Activated T-helper 1 cell treated with anti-CD3 and anti-CD28 coated beads, Interleukin-12 subunit alpha, Interleukin-12 subunit beta, Interleukin-2, Interleukin-4 antibody, amounts not matched to agents 30 ng/mL and 10 ng/mL and 1 ng/mL, durations not matched to agents 14 hours and 24 hours and 36 hours (primary cell): ENCODE results near the gene ZNF728. TPM values are rescaled to one million over a fixed set of nuclear protein-coding genes. Genes with fewer than 3 reads are reported as not detected.
"Not testable (repeated sequence)": the region's sequence is repeated elsewhere in the genome, so short reads cannot be mapped to it uniquely, and the experiment has no call there.

ENCODE experiments used
- DNase-seq: peaks from one replicate; pipeline ENCODE4 v3.0.0; 2021; ENCODE audit warnings: low spot score
- H3K27ac Mint-ChIP-seq: one replicate; pipeline ENCODE4 v1.8.0; 2021; ENCODE audit warnings: mild to moderate bottlenecking, mixed read lengths
- H3K27me3 Mint-ChIP-seq: one replicate; pipeline ENCODE4 v1.8.0; 2022; ENCODE audit warnings: mild to moderate bottlenecking, moderate library complexity, mixed read lengths; ENCODE audit not compliant: insufficient read depth
- H3K36me3 Mint-ChIP-seq: one replicate; pipeline ENCODE4 v1.8.0; 2021; ENCODE audit warnings: low read depth, mixed read lengths
- H3K4me1 Mint-ChIP-seq: one replicate; pipeline ENCODE4 v1.8.0; 2021; ENCODE audit warnings: low read depth, mixed read lengths
- H3K4me3 Mint-ChIP-seq: one replicate; pipeline ENCODE4 v1.8.0; 2021; ENCODE audit warnings: mild to moderate bottlenecking, moderate library complexity, mixed read lengths
- H3K9me3 Mint-ChIP-seq: one replicate; pipeline ENCODE4 v1.8.0; 2021; ENCODE audit warnings: mixed read lengths
- intact Hi-C: fragments of 100-400 bp; cut with micrococcal nuclease; formaldehyde crosslinking; loops from one replicate; pipeline ENCODE4 v1.15.1; 2024
- total RNA-seq: library from RNA; stranded (reverse); gene quantifications from 2 replicates; pipeline ENCODE4 v1.2.3, GENCODE V29; 2022

ZNF728 gene
- not detected in 2 replicates for total RNA-seq

GRCh38 chr19:23002690-23003422 is at the start of gene ZNF728:
TSS of gene ZNF728 (minus strand) at chr19:23003176. CDS start at chr19:23003030, 146 bp downstream.
- no peak for DNase-seq
- Mint-ChIP-seq H3K4me3 (no peak within 1 kb of the TSS), H3K9me3 (peaks cover 47% of the 10 kb centered on the region), H3K27me3 (no peaks in the 10 kb centered on the region), H3K36me3 (no peaks in the 10 kb centered on the region), H3K27ac (no peak within 1 kb of the TSS), H3K4me1 (no peaks in the 10 kb centered on the region)
- intact Hi-C loops = no loop called here

GRCh38 chr19:23052349-23052748 is 49.4 kb upstream of the ZNF728 start:
- Mint-ChIP-seq H3K27me3 (no peaks in the 10 kb centered on the region), H3K4me1 (no peaks in the 10 kb centered on the region), H3K27ac (no peak overlapping the region), H3K36me3 (no peaks in the 10 kb centered on the region), H3K4me3 (no peak overlapping the region), H3K9me3 (peaks cover 78% of the 10 kb centered on the region)
- intact Hi-C loops = no loop called here
- no peak for DNase-seq

GRCh38 chr19:23049256-23049655 is 46.3 kb upstream of the ZNF728 start:
- no peak for DNase-seq
- Mint-ChIP-seq H3K4me3 (no peak overlapping the region), H3K4me1 (no peaks in the 10 kb centered on the region), H3K9me3 (peaks cover 79% of the 10 kb centered on the region), H3K27ac (no peak overlapping the region), H3K27me3 (no peaks in the 10 kb centered on the region), H3K36me3 (no peaks in the 10 kb centered on the region)
- intact Hi-C loops = no loop called here

- H3K4me3 Mint-ChIP-seq = no peak overlapping the region
- H3K27me3 Mint-ChIP-seq = no peaks in the 10 kb centered on the region
- H3K36me3 Mint-ChIP-seq = no peaks in the 10 kb centered on the region
- H3K9me3 Mint-ChIP-seq = peaks cover 77% of the 10 kb centered on the region
- DNase-seq = no peak
- intact Hi-C loops = no loop called here
- H3K27ac Mint-ChIP-seq = no peak overlapping the region
- H3K4me1 Mint-ChIP-seq = no peaks in the 10 kb centered on the region
Observed at GRCh38 chr19:23046743-23047142, 43.8 kb upstream of the ZNF728 start.

GRCh38 chr19:23033721-23034120 is 30.7 kb upstream of the ZNF728 start:
- H3K4me1 Mint-ChIP-seq = no peaks in the 10 kb centered on the region
- no peaks in the 10 kb centered on the region for H3K27me3 Mint-ChIP-seq
- no peak for DNase-seq
- H3K4me3 Mint-ChIP-seq = no peak overlapping the region
- intact Hi-C loops = no loop called here
- no peaks in the 10 kb centered on the region for H3K36me3 Mint-ChIP-seq
- no peak overlapping the region for H3K27ac Mint-ChIP-seq
- H3K9me3 Mint-ChIP-seq = peaks cover 15% of the 10 kb centered on the region

GRCh38 chr19:23015660-23016059 is 12.7 kb upstream of the ZNF728 start:
- Mint-ChIP-seq H3K4me1 (no peaks in the 10 kb centered on the region), H3K36me3 (peaks cover 2% of the 10 kb centered on the region), H3K27ac (no peak overlapping the region), H3K27me3 (no peaks in the 10 kb centered on the region), H3K4me3 (no peak overlapping the region), H3K9me3 (peaks cover 83% of the 10 kb centered on the region)
- no peak for DNase-seq
- intact Hi-C loops = no loop called here

DNA sequence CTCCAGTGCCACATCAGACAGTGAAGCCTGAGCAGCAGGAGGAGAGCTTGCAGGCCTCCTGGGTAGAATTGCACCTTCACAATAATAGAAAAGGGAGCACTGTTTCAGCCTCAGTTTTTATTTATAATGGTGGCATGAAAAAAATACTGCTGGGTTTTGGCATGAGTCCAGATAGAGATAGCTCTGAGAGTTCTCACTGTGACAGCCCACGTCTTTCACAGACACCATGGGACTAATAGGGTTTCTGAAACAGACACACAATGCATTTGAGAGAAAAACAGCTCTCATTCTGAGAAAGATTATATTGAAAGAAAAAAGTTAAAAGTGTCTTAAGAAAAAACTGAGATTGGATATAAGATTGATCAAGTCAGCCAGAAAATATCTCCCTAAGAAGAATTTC is 8.0 kb downstream of the ZNF728 start:
- H3K27me3 Mint-ChIP-seq, H3K4me3 Mint-ChIP-seq, H3K36me3 Mint-ChIP-seq, DNase-seq, H3K27ac Mint-ChIP-seq, intact Hi-C loops, H3K4me1 Mint-ChIP-seq: not testable (repeated sequence)
- H3K9me3 Mint-ChIP-seq = peaks cover 55% of the 10 kb centered on the region

- intact Hi-C loops = no loop called here
- Mint-ChIP-seq H3K4me3 (no peak overlapping the region), H3K4me1 (no peaks in the 10 kb centered on the region), H3K27me3 (no peaks in the 10 kb centered on the region), H3K36me3 (peaks cover 3% of the 10 kb centered on the region), H3K9me3 (peaks cover 60% of the 10 kb centered on the region), H3K27ac (no peak overlapping the region)
- no peak for DNase-seq
Observed at GRCh38 chr19:22976248-22976647, 26.7 kb downstream of the ZNF728 start.

DNA sequence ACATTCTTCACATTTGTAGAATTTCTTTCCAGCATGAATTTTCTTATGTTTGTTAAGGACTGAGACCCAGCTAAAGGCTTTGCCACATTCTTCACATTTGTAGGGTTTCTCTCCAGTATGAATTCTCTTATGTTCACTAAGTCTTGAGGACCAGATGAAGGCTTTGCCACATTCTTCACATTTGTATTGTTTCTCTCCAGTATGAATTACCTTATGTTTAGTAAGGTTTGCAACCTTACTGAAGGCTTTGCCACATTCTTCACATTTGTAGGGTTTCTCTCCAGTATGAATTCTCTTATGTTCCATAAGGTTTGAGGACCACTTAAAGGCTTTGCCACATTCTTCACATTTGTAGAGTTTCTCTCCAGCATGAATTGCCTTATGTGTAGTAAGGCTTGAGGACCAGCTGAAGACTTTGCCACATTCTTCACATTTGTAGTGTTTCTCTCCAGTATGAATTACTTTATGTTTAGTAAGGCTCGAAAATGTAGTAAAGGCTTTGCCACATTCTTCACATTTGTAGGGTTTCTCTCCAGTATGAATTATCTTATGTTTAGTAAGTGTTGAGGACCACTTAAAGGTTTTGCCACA is 27.3 kb downstream of the ZNF728 start:
- H3K27me3 Mint-ChIP-seq, H3K4me1 Mint-ChIP-seq, H3K36me3 Mint-ChIP-seq, intact Hi-C loops, H3K4me3 Mint-ChIP-seq, H3K27ac Mint-ChIP-seq, DNase-seq: not testable (repeated sequence)
- peaks cover 58% of the 10 kb centered on the region for H3K9me3 Mint-ChIP-seq

DNA sequence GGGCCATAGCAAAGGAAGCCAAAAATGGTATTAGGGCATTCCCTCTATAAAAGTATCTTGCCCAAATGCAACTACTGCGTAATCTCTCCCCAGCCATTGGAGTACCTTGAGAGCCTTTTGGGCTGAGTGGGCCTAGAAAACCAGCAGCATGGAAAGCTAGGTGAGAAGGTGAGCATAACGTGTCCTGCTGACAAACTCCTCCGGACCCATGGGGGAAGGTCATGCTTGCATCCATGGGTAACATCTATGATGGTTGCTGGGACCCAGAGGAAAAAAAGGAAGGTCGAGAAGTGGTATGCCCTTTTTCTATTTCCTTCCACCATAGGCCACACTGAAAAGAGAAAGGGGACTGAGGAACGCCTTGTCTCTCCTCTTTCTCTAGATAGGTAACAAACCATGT is 57.4 kb downstream of the ZNF728 start:
- DNase-seq = no peak
- intact Hi-C loops = no loop called here
- no peaks in the 10 kb centered on the region for H3K4me1 Mint-ChIP-seq
- H3K9me3 Mint-ChIP-seq = peaks cover 52% of the 10 kb centered on the region
- no peaks in the 10 kb centered on the region for H3K27me3 Mint-ChIP-seq
- no peak overlapping the region for H3K4me3 Mint-ChIP-seq
- H3K27ac Mint-ChIP-seq = no peak overlapping the region
- H3K36me3 Mint-ChIP-seq = no peaks in the 10 kb centered on the region

DNA sequence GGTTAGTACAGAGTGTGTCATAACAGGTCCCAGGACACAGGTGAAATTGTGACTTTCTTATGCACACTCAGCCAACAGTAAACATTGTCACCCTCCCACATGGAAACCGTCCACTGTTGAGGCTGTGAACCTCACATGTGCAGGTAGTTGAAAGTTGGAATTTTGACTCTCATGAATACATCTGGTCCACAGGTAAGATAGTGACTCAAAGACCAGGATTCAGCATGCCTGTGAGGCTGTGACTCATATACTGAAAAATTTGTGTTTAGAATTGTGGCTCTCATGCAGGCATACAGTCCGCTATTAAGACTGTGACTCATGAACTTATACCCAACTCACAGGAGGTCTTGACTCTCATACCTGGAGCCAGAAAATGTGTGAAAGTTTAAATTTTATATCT is 67.8 kb downstream of the ZNF728 start:
- H3K27me3 Mint-ChIP-seq = no peaks in the 10 kb centered on the region
- no peaks in the 10 kb centered on the region for H3K4me1 Mint-ChIP-seq
- DNase-seq = no peak
- intact Hi-C loops = loop anchor here (10.0 kb wide), 1 partner anchor 1000 kb away; no protein-coding TSS in a partner anchor
- H3K36me3 Mint-ChIP-seq = no peaks in the 10 kb centered on the region
- H3K9me3 Mint-ChIP-seq = peaks cover 64% of the 10 kb centered on the region
- no peak overlapping the region for H3K27ac Mint-ChIP-seq
- H3K4me3 Mint-ChIP-seq = no peak overlapping the region

- DNase-seq, H3K27ac Mint-ChIP-seq, H3K27me3 Mint-ChIP-seq, H3K4me1 Mint-ChIP-seq, intact Hi-C loops, H3K36me3 Mint-ChIP-seq, H3K4me3 Mint-ChIP-seq: not testable (repeated sequence)
- peaks cover 45% of the 10 kb centered on the region for H3K9me3 Mint-ChIP-seq
Observed at GRCh38 chr19:22927576-22927975, 75.4 kb downstream of the ZNF728 start.

- H3K27ac Mint-ChIP-seq, H3K27me3 Mint-ChIP-seq, intact Hi-C loops, H3K36me3 Mint-ChIP-seq, H3K4me3 Mint-ChIP-seq, DNase-seq, H3K4me1 Mint-ChIP-seq: not testable (repeated sequence)
- H3K9me3 Mint-ChIP-seq = peaks cover 50% of the 10 kb centered on the region
Observed at GRCh38 chr19:22925181-22925580, 77.8 kb downstream of the ZNF728 start.
